ENCODE results near the gene ZNF41. TPM values are rescaled to one million over a fixed set of nuclear protein-coding genes. Genes with fewer than 3 reads are reported as not detected.
"Not testable (repeated sequence)": the region's sequence is repeated elsewhere in the genome, so short reads cannot be mapped to it uniquely, and the experiment has no call there.

Gene ZNF41
- total RNA-seq, 4 donors from 2014 or later = 2.6 to 14.1 (median 9.2) TPM

DNA sequence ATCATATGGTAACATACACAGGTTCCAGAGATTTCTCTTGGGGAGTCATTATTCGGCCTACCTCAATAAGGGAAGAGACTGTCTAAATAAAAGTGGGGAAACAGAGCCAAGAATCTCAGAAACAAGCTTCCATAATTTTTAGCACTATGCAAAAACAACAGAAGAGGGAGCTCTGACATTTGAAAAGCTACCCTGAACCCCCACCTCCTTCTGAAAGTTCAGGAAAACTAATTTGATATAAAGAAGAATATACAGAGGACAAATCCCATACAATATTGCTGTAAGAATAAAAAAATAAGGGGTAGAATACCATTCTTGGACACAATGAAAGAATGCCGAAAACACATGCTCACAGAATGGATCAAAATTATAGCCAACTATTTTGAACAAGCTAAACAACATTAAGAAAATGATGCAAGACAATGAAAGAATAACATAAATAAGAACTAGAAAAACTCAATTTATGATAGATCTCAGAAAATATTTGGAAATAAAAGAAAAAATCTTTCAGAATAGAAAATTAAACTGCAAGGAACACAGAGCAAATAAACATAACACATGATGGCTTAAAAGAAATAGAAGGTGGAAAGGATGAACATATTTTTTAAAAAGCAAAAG, 14.4 kb upstream of the ZNF41 start:
- Histone ChIP-seq H3K9me3 (no peaks in the 10 kb centered on the region), H3K4me3 (no peak overlapping the region), H3K27me3 (no peaks in the 10 kb centered on the region), H3K36me3 (no peaks in the 10 kb centered on the region), H3K4me1 (no peaks in the 10 kb centered on the region), H3K27ac (no peak overlapping the region)
- intact Hi-C loops (cut with DNase I; ENCODE audit: low total_unique reads) = no loop called here
- TF ChIP-seq, protein P1, sequence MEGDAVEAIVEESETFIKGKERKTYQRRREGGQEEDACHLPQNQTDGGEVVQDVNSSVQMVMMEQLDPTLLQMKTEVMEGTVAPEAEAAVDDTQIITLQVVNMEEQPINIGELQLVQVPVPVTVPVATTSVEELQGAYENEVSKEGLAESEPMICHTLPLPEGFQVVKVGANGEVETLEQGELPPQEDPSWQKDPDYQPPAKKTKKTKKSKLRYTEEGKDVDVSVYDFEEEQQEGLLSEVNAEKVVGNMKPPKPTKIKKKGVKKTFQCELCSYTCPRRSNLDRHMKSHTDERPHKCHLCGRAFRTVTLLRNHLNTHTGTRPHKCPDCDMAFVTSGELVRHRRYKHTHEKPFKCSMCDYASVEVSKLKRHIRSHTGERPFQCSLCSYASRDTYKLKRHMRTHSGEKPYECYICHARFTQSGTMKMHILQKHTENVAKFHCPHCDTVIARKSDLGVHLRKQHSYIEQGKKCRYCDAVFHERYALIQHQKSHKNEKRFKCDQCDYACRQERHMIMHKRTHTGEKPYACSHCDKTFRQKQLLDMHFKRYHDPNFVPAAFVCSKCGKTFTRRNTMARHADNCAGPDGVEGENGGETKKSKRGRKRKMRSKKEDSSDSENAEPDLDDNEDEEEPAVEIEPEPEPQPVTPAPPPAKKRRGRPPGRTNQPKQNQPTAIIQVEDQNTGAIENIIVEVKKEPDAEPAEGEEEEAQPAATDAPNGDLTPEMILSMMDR (IDR thresholded peaks at IDR 0.05) = peak in 1 of 5 experiments; percentile 16
- TF ChIP-seq POLR2AphosphoS5 (IDR thresholded peaks at IDR 0.05) (no peak), EP300 (IDR thresholded peaks at IDR 0.05; ENCODE audit: low read depth) (no peak), POLR2A (IDR thresholded peaks at IDR 0.05) (no peak)
- 52% methylated on average over 2 of the region's 2 CpGs; no CpG with 5 or more reads in 1 of the 2 donors for WGBS, 2 donors (ENCODE audit: low coverage in 1 of 2)
- in situ Hi-C loops (cut with MboI; ENCODE audit: low pct_ligation_motif_present in 1 of 4, low pct_unique_long_range_greater_than_20kb in 1 of 4, low sequenced_read_pairs in 3 of 4) = no loop called here
- no peak for DNase-seq

DNA sequence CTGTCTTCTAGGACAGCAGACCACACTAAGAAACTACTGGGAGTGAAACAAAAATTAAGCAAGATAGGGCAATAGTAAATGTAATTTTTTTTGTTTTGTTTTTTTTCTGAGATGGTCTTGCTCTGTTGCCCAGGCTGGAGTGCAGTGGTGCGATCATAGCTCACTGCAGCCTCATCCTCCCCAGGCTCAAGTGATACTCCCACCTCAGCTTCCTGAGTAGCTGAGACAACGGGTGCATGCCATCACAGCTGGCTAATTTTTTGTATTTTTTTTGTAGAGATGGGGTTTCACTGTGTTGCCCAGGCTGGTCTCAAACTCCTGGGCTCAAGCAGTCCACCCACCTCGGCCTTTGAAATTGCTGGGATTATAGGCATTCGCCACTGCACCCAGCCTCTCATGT, 9.1 kb upstream of the ZNF41 start:
- DNase-seq; H3K36me3 ChIP-seq; H3K27ac ChIP-seq; intact Hi-C loops (cut with DNase I; ENCODE audit: low total_unique reads); H3K27me3 ChIP-seq; H3K9me3 ChIP-seq; in situ Hi-C loops (cut with MboI; ENCODE audit: low pct_ligation_motif_present in 1 of 4, low pct_unique_long_range_greater_than_20kb in 1 of 4, low sequenced_read_pairs in 3 of 4); H3K4me1 ChIP-seq; H3K4me3 ChIP-seq: not testable (repeated sequence)
- WGBS, 2 donors (ENCODE audit: low coverage in 1 of 2) = 86% methylated on average over 4 of the region's 4 CpGs; no CpG with 5 or more reads in 1 of the 2 donors

DNA sequence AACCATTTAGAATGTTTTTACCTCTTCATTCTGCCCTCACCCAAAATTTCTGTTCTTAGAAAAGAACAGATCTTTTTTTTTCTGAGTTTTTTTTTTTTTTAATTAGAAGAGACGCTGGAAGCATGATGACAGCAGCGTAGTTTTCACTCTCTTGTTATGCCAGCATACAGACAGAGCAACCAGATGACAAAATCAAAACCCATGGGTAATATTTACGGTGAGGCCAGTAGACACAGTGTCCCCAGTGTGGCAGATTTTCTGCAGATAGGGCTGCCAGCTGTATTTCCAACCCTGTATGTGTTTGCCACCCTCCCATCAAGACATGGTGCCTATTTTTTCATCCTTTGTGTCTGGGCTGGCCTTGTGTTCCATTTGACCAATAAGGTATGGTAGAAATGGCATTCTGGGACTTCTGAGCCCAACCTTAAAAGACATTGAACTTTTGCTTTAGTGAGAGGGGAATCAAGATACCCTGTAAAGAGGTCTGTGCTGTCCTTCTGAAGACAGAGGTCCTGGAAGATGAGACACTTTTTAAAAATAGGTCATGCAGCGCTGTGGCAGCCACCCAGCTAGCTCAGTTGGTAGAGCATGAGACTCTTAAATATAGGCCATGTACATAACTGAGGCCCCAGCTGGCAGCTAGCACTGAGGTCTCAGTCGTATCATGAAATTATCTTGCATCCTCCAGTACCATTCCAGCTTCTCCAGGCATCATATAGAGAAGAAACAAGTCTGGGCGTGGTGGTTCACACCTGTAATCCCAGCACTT, 6.7 kb upstream of the ZNF41 start:
- in situ Hi-C loops (cut with MboI; ENCODE audit: low pct_ligation_motif_present in 1 of 4, low pct_unique_long_range_greater_than_20kb in 1 of 4, low sequenced_read_pairs in 3 of 4) = no loop called here
- Histone ChIP-seq H3K9me3 (no peaks in the 10 kb centered on the region), H3K36me3 (no peaks in the 10 kb centered on the region), H3K4me1 (peaks cover 0 to 4% (median 0%) of the 10 kb centered on the region in 4 donors), H3K27ac (no peak overlapping the region), H3K27me3 (no peaks in the 10 kb centered on the region), H3K4me3 (no peak overlapping the region)
- no peak for DNase-seq
- TF ChIP-seq EP300 (IDR thresholded peaks at IDR 0.05; ENCODE audit: low read depth) (no peak), POLR2AphosphoS5 (IDR thresholded peaks at IDR 0.05) (no peak), POLR2A (IDR thresholded peaks at IDR 0.05) (no peak)
- TF ChIP-seq, protein P1 (IDR thresholded peaks at IDR 0.05) = no peak
- intact Hi-C loops (cut with DNase I; ENCODE audit: low total_unique reads) = no loop called here
- 80 to 88% methylated on average over 3 to 6 of the region's 6 CpGs for WGBS, 2 donors (ENCODE audit: low coverage in 1 of 2)

DNA sequence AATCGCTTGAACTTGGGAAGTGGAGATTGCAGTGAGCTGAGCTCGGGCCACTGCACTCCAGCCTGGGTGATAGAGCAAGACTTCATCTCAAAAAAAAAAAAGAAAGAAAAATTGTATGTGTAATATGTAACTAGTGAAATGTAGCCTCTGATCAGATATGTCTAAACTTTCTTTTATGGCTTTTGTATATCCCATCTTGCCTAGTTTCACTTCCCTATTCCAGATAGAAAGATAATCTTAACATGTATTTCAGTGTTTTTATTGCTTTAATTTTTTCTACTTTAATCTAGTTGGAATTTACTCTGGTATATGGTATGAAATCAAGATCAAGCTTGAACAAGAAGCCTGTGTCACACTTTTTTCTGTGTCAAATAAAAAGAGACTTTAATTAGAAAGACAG, 1.9 kb upstream of the ZNF41 start:
- DNase-seq = no peak
- peak overlapping the region in 3 of 4 donors; percentile 95 to 99 (median 98) for H3K27ac ChIP-seq
- TF ChIP-seq EP300 (IDR thresholded peaks at IDR 0.05; ENCODE audit: low read depth) = no peak
- no peaks in the 10 kb centered on the region for H3K27me3 ChIP-seq
- no peaks in the 10 kb centered on the region for H3K9me3 ChIP-seq
- WGBS, 2 donors (ENCODE audit: low coverage in 1 of 2) = 20 to 44% methylated on average over 2 of the region's 2 CpGs
- peaks cover 0 to 19% (median 0%) of the 10 kb centered on the region in 4 donors for H3K4me1 ChIP-seq
- H3K4me3 ChIP-seq = peak overlapping the region in 1 of 4 donors; percentile 20
- no peaks in the 10 kb centered on the region for H3K36me3 ChIP-seq
- in situ Hi-C loops (cut with MboI; ENCODE audit: low pct_ligation_motif_present in 1 of 4, low pct_unique_long_range_greater_than_20kb in 1 of 4, low sequenced_read_pairs in 3 of 4) (no loop called here), intact Hi-C loops (cut with DNase I; ENCODE audit: low total_unique reads) (no loop called here)
